ENCODE measurements around the gene AGAP2. TPM values are rescaled to one million over a fixed set of nuclear protein-coding genes. Genes with fewer than 3 reads are reported as not detected.

Gene AGAP2
- total RNA-seq, 1 experiment from 2014 or later, result 5.3 TPM

DNA sequence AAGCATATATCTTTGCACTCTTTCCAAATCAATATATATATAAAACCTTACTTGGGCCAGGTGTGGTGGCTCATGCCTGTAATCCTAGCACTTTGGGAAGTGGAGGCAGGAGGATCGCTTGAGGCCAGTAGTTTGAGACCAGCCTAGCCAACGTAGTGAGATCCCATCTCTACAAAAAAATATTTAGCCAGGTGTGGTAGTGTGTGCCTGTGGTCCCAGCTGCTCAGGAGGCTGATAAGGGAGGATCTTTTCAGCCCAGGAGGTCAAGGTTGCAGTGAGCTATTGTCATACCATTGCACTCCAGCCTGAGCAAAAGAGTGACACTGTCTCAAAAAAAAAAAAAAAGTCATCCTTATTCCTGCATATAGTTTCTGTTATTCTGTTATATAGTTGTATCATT is 30.2 kb downstream of the AGAP2 start:
- Histone ChIP-seq H2BK12ac (ENCODE audit: insufficient read length, low read depth, low read length) (no peak overlapping the region), H2AK5ac (ENCODE audit: insufficient read length, low read length) (no peak overlapping the region), H3K9me3 (ENCODE audit: control insufficient read depth, low read depth, low read length) (no peaks in the 10 kb centered on the region), H3T11ph (ENCODE audit: low read length) (no peak overlapping the region), H3K4me1 (ENCODE audit: insufficient read depth, low read length) (no peaks in the 10 kb centered on the region), H3K56ac (ENCODE audit: insufficient read length, low read depth, low read length) (no peak overlapping the region), H3K9ac (ENCODE audit: extremely low read depth, insufficient read length, low read length) (no peak overlapping the region), H4K91ac (ENCODE audit: insufficient read length, low read depth, low read length) (no peak overlapping the region), H2BK15ac (ENCODE audit: low read depth, low read length) (no peak overlapping the region), H4K8ac (replicated peaks; ENCODE audit: insufficient read length, low read depth, low read length) (no peak overlapping the region), H2AFZ (ENCODE audit: low read length) (no peak overlapping the region), H3K23me2 (ENCODE audit: insufficient read length, low read depth, low read length, poor library complexity, severe bottlenecking) (no peaks in the 10 kb centered on the region), H3K4me2 (ENCODE audit: insufficient read depth, insufficient read length, low read length) (no peak overlapping the region), H3K23ac (ENCODE audit: insufficient read length, low read depth, low read length) (no peak overlapping the region), H3K27ac (ENCODE audit: insufficient read length, low read depth, low read length) (no peak overlapping the region), H3K4ac (ENCODE audit: low read depth, low read length) (no peak overlapping the region), H4K20me1 (ENCODE audit: control insufficient read depth, insufficient read depth, insufficient read length) (no peaks in the 10 kb centered on the region), H2BK120ac (ENCODE audit: low read depth, low read length, poor library complexity, severe bottlenecking) (no peak overlapping the region), H3K79me1 (ENCODE audit: insufficient read depth, low read depth, low read length, poor library complexity, severe bottlenecking) (no peaks in the 10 kb centered on the region), H2BK5ac (ENCODE audit: insufficient read length, low read length) (no peak overlapping the region), H2BK20ac (ENCODE audit: low read depth, low read length, poor library complexity, severe bottlenecking) (no peak overlapping the region), H3K14ac (ENCODE audit: insufficient read depth, low read length) (no peak overlapping the region), H4K5ac (ENCODE audit: insufficient read length, low read depth, low read length) (no peak overlapping the region), H3K27me3 (ENCODE audit: insufficient read depth, low read length) (no peaks in the 10 kb centered on the region), H3K18ac (ENCODE audit: insufficient read length, low read depth, low read length) (no peak overlapping the region), H3K79me2 (ENCODE audit: insufficient read depth, low read length) (no peaks in the 10 kb centered on the region)
- Mint-ChIP-seq H3K4me3 (no peak overlapping the region), H3K27me3 (ENCODE audit: low read depth) (no peaks in the 10 kb centered on the region), H3K9me3 (0 out of 5 replicates have a peak, but pooled peaks cover 0 to 3% of the 10 kb centered on the region in 2 experiments), H3K27ac (no peak overlapping the region), H3K4me1 (no peaks in the 10 kb centered on the region), H3K36me3 (ENCODE audit: insufficient read depth in 1 of 3, low read depth in 3 of 3) (peaks cover 7 to 22% (median 11%) of the 10 kb centered on the region in 3 experiments)
- TF ChIP-seq, protein P1, sequence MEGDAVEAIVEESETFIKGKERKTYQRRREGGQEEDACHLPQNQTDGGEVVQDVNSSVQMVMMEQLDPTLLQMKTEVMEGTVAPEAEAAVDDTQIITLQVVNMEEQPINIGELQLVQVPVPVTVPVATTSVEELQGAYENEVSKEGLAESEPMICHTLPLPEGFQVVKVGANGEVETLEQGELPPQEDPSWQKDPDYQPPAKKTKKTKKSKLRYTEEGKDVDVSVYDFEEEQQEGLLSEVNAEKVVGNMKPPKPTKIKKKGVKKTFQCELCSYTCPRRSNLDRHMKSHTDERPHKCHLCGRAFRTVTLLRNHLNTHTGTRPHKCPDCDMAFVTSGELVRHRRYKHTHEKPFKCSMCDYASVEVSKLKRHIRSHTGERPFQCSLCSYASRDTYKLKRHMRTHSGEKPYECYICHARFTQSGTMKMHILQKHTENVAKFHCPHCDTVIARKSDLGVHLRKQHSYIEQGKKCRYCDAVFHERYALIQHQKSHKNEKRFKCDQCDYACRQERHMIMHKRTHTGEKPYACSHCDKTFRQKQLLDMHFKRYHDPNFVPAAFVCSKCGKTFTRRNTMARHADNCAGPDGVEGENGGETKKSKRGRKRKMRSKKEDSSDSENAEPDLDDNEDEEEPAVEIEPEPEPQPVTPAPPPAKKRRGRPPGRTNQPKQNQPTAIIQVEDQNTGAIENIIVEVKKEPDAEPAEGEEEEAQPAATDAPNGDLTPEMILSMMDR (conservative IDR thresholded peaks at IDR 0.05), result no peak
- no peak for DNase-seq
- WGBS (ENCODE audit: extremely low coverage, insufficient read length, low lambda C conversion rate), result no CpG with 5 or more reads among the region's 2 CpGs

All from H9 (cell line).